CD14-positive monocyte (primary cell): ENCODE results near the gene C1orf216. TPM values are rescaled to one million over a fixed set of nuclear protein-coding genes. Genes with fewer than 3 reads are reported as not detected.
"Not testable (repeated sequence)": the region's sequence is repeated elsewhere in the genome, so short reads cannot be mapped to it uniquely, and the experiment has no call there.

Experiments
- DNase-seq, 3 donors: peaks; one replicate each; pipeline ENCODE4 v3.0.0-alpha.2; 2011 to 2022
- H2AFZ ChIP-seq: 2 replicates; pipeline ENCODE4 v1.6.0; 2012; ENCODE audit warnings: mild to moderate bottlenecking, low read depth, low read length, inconsistent platforms; ENCODE audit not compliant: insufficient read depth, poor library complexity, severe bottlenecking
- H3K27ac ChIP-seq, 2 donors: 1 replicate in 1 of 2; 2 replicates in 1 of 2; pipeline ENCODE4 v1.5.1; 2012 to 2013; ENCODE audit warnings: low read length in 2 of 2, control low read depth in 1 of 2, inconsistent platforms in 1 of 2, low read depth in 1 of 2, mild to moderate bottlenecking in 1 of 2
- H3K27me3 ChIP-seq, 2 donors: one replicate each; pipeline versions ENCODE4 v1.6.0 to v1.6.1; 2011 to 2013; ENCODE audit warnings: low read length in 2 of 2; ENCODE audit not compliant: control insufficient read depth in 2 of 2, insufficient read depth in 2 of 2
- H3K36me3 ChIP-seq, 2 donors: replicated peaks in 1 of 2; 1 replicate in 1 of 2; 2 replicates in 1 of 2; pipeline versions ENCODE4 v1.5.1 to v1.6.1; 2012 to 2013; ENCODE audit warnings: low read length in 2 of 2, control low read depth in 1 of 2, inconsistent platforms in 1 of 2, mild to moderate bottlenecking in 1 of 2; ENCODE audit not compliant: insufficient read depth in 2 of 2, control insufficient read depth in 1 of 2
- H3K4me1 ChIP-seq, 2 donors: 1 replicate in 1 of 2; 2 replicates in 1 of 2; pipeline versions ENCODE4 v1.5.1 to v1.6.1; 2012 to 2013; ENCODE audit warnings: low read length in 2 of 2, control low read depth in 1 of 2, inconsistent platforms in 1 of 2, mild to moderate bottlenecking in 1 of 2, moderate library complexity in 1 of 2; ENCODE audit not compliant: insufficient read depth in 2 of 2, control insufficient read depth in 1 of 2
- H3K4me2 ChIP-seq: replicated peaks from 2 replicates; pipeline ENCODE3; 2012; ENCODE audit warnings: low read length, moderate library complexity, mild to moderate bottlenecking; ENCODE audit not compliant: poor library complexity, severe bottlenecking; ENCODE audit errors: extremely low read depth
- H3K4me3 ChIP-seq, 3 experiments: fragments of 200-600 bp in 1 of 3; sonication (generic) in 1 of 3; replicated peaks in 1 of 3; 1 replicate in 2 of 3; 2 replicates in 1 of 3; pipeline ENCODE4 v1.5.1; 2011 to 2013; ENCODE audit warnings: low read length in 3 of 3, mild to moderate bottlenecking in 3 of 3, control low read depth in 2 of 3, low read depth in 2 of 3, inconsistent platforms in 1 of 3, moderate library complexity in 1 of 3
- H3K79me2 ChIP-seq: 2 replicates; pipeline ENCODE4 v1.6.0; 2012; ENCODE audit warnings: mild to moderate bottlenecking, control low read depth, inconsistent platforms, low read length, moderate library complexity; ENCODE audit not compliant: insufficient read depth
- H3K9ac ChIP-seq: 2 replicates; pipeline ENCODE4 v1.6.0; 2017; ENCODE audit warnings: low read length, mild to moderate bottlenecking; ENCODE audit not compliant: insufficient read depth, poor library complexity, severe bottlenecking
- H3K9me3 ChIP-seq, 2 donors: replicated peaks in 1 of 2; 1 replicate in 1 of 2; 2 replicates in 1 of 2; pipeline versions ENCODE4 v1.5.1 to v1.6.1; 2012 to 2013; ENCODE audit warnings: low read length in 2 of 2, control low read depth in 1 of 2; ENCODE audit not compliant: control insufficient read depth in 1 of 2, insufficient read depth in 1 of 2
- H4K20me1 ChIP-seq: 2 replicates; pipeline ENCODE4 v1.6.0; 2012; ENCODE audit warnings: mild to moderate bottlenecking, low read length, control low read depth, moderate library complexity; ENCODE audit not compliant: insufficient read depth
- H3K27ac Mint-ChIP-seq, 7 donors: one replicate each; pipeline ENCODE4 v1.8.0; 2020; ENCODE audit warnings: mild to moderate bottlenecking in 7 of 7, mixed read lengths in 7 of 7, moderate library complexity in 6 of 7, inconsistent platforms in 2 of 7
- H3K27me3 Mint-ChIP-seq, 3 donors: one replicate each; pipeline ENCODE4 v1.8.0; 2021 to 2022; ENCODE audit warnings: low read depth in 3 of 3, mild to moderate bottlenecking in 3 of 3, mixed read lengths in 3 of 3, moderate library complexity in 3 of 3, inconsistent platforms in 1 of 3
- H3K36me3 Mint-ChIP-seq, 2 donors: one replicate each; pipeline ENCODE4 v1.8.0; 2020; ENCODE audit warnings: mixed read lengths in 2 of 2, inconsistent platforms in 1 of 2, mild to moderate bottlenecking in 1 of 2
- H3K4me1 Mint-ChIP-seq: one replicate; pipeline ENCODE4 v1.8.0; 2020; ENCODE audit warnings: mild to moderate bottlenecking, mixed read lengths
- H3K4me3 Mint-ChIP-seq, 2 donors: one replicate each; pipeline ENCODE4 v1.8.0; 2020; ENCODE audit warnings: mild to moderate bottlenecking in 2 of 2, mixed read lengths in 2 of 2, moderate library complexity in 1 of 2
- H3K9me3 Mint-ChIP-seq, 7 donors: one replicate each; pipeline ENCODE4 v1.8.0; 2020 to 2022; ENCODE audit warnings: mixed read lengths in 7 of 7, mild to moderate bottlenecking in 6 of 7, moderate library complexity in 6 of 7, inconsistent platforms in 2 of 7
- CTCF ChIP-seq: fragments of 200-600 bp; IDR thresholded peaks from one replicate; pipeline ENCODE4 v1.8.0; 2022; ENCODE audit warnings: antibody characterized with exemption, mild to moderate bottlenecking
- WGBS: methylation state at CpG from one replicate; pipeline ENCODE4 v1.1.5; 2013; ENCODE audit warnings: missing lambda C conversion rate; ENCODE audit not compliant: insufficient coverage; 5-methylcytosine and 5-hydroxymethylcytosine counted together
- intact Hi-C, 2 donors: fragments of 100-400 bp; cut with micrococcal nuclease; formaldehyde crosslinking; loops; one replicate each; pipeline versions ENCODE4 v1.15.0 to v1.15.1; 2023
- polyA plus RNA-seq, 3 donors: library from polyadenylated mRNA; depleted of rRNA in 1 of 3; unstranded in 2 of 3; stranded (reverse) in 1 of 3; fragments of 300-500 nt in 2 of 3; fragments of >200 nt in 1 of 3; fragmentation: Illumina TruSeq in 2 of 3; gene quantifications; 1 replicate in 2 of 3; 2 replicates in 1 of 3; pipeline ENCODE4 v1.2.3, GENCODE V29; 2012 to 2021

C1orf216 gene
- polyA plus RNA-seq, 3 donors, result 7.7 to 12.3 (median 8.9) TPM

- no peak for DNase-seq
- Histone ChIP-seq H3K4me3 (no peak overlapping the region), H3K4me1 (peaks cover 0 to 4% of the 10 kb centered on the region in 2 donors), H3K27ac (no peak overlapping the region), H3K36me3 (no peaks in the 10 kb centered on the region), H4K20me1 (no peaks in the 10 kb centered on the region), H3K4me2 (no peak overlapping the region), H2AFZ (no peak overlapping the region), H3K9ac (no peak overlapping the region), H3K79me2 (no peaks in the 10 kb centered on the region), H3K27me3 (peaks cover 48 to 81% of the 10 kb centered on the region in 2 donors), H3K9me3 (peaks cover 0 to 8% of the 10 kb centered on the region in 2 donors)
- intact Hi-C loops, result no loop called here
- no peak overlapping the region for H3K27ac Mint-ChIP-seq
- H3K36me3 Mint-ChIP-seq, result peaks cover 0 to 5% of the 10 kb centered on the region in 2 donors
- H3K9me3 Mint-ChIP-seq, result peaks cover 0 to 16% (median 11%) of the 10 kb centered on the region in 7 donors
- WGBS, result 61% methylated on average over 3 of the region's 7 CpGs
- peaks cover 71 to 89% (median 72%) of the 10 kb centered on the region in 3 donors for H3K27me3 Mint-ChIP-seq
- peak overlapping the region in 1 of 2 donors; percentile 54 for H3K4me3 Mint-ChIP-seq
- no peak for TF ChIP-seq CTCF
- H3K4me1 Mint-ChIP-seq, result peaks cover 9% of the 10 kb centered on the region
These were observed 16.2 kb downstream of the C1orf216 start for GRCh38 chr1:35702508-35702907.

- WGBS, result 80% methylated on average over 1 of the region's 1 CpG
- Mint-ChIP-seq H3K27me3 (peaks cover 48 to 72% (median 51%) of the 10 kb centered on the region in 3 donors), H3K4me3 (peak overlapping the region in 1 of 2 donors; percentile 62), H3K9me3 (peaks cover 0 to 13% (median 6%) of the 10 kb centered on the region in 7 donors)
- H3K36me3 ChIP-seq, H3K79me2 ChIP-seq, H3K4me1 Mint-ChIP-seq, H3K27ac ChIP-seq, H3K4me2 ChIP-seq, intact Hi-C loops, H3K4me1 ChIP-seq, H3K36me3 Mint-ChIP-seq, H4K20me1 ChIP-seq, H3K27ac Mint-ChIP-seq, H3K9me3 ChIP-seq, DNase-seq, H2AFZ ChIP-seq, H3K4me3 ChIP-seq, H3K9ac ChIP-seq: not testable (repeated sequence)
- peaks cover 36 to 62% of the 10 kb centered on the region in 2 donors for H3K27me3 ChIP-seq
These were observed 19.5 kb downstream of the C1orf216 start for GRCh38 chr1:35699152-35699551.
